K562 (cell line): ENCODE measurements around the gene PCK2. TPM values are rescaled to one million over a fixed set of nuclear protein-coding genes. Genes with fewer than 3 reads are reported as not detected.

Source experiments
- ATAC-seq: fragments of 200-7000 bp; cut with Tn5 transposase; 3 replicates; pipeline ENCODE4 v1.9.1; 2020; ENCODE audit warnings: moderate library complexity
- BruUV-seq: library from RNA; stranded (reverse); fragments of 400-500 nt; replicated peaks from 2 replicates; lab custom pipeline; 2021; lab: Mats Ljungman, UMichigan
- CTCF ChIA-PET: fragments of 300-600 bp; formaldehyde crosslinking; extraction: SDS; loops from one replicate; lab custom pipeline; 2021; ENCODE audit warnings: low intra/inter-chr PET ratio; lab: Yijun Ruan, JAX
- POLR2A ChIA-PET: fragments of 300-600, 350-650 bp; sonication (Branson Sonifier 250); formaldehyde crosslinking; extraction: SDS; loops from one replicate; lab custom pipeline; 2021; ENCODE audit warnings: antibody characterized with exemption, inconsistent platforms; lab: Yijun Ruan, JAX
- DNase-seq, 4 experiments: peaks; one replicate each; pipeline versions ENCODE4 v3.0.0 to v3.0.0-alpha.2; 2011 to 2018; ENCODE audit warnings: low spot score in 3 of 4, mixed read lengths in 3 of 4; ENCODE audit errors: extremely low read depth in 1 of 4
- FAIRE-seq: peaks from 2 replicates; lab custom pipeline; 2011; peaks lifted over from hg19 to GRCh38; lab: Jason Lieb, UNC
- H2AFZ ChIP-seq: 2 replicates; pipeline ENCODE4 v1.6.0; 2011; ENCODE audit warnings: low read depth, low read length, control low read depth, inconsistent platforms
- H3K27ac ChIP-seq: fragments of 200-600 bp; 3 replicates; pipeline ENCODE4 v1.8.0; 2011; ENCODE audit warnings: low read depth, mild to moderate bottlenecking, control low read depth, inconsistent platforms, low read length, moderate library complexity, mixed read lengths; ENCODE audit errors: extremely low read depth
- H3K27me3 ChIP-seq, 2 experiments: fragments of 300-600 bp in 1 of 2; 2 replicates in 1 of 2; 3 replicates in 1 of 2; pipeline versions ENCODE4 v1.6.0 to v1.8.0; 2011; ENCODE audit warnings: inconsistent platforms in 2 of 2, low read length in 2 of 2, mild to moderate bottlenecking in 1 of 2, mixed read lengths in 1 of 2, moderate library complexity in 1 of 2; ENCODE audit not compliant: control insufficient read depth in 2 of 2, insufficient read depth in 2 of 2
- H3K36me3 ChIP-seq: fragments of 300-600 bp; 3 replicates; pipeline ENCODE4 v1.8.0; 2011; ENCODE audit warnings: mild to moderate bottlenecking, low read length, inconsistent platforms; ENCODE audit not compliant: control insufficient read depth, insufficient read depth
- H3K4me1 ChIP-seq, 2 experiments: fragments of 200-600 bp in 1 of 2; replicated peaks in 1 of 2; 2 replicates in 1 of 2; 3 replicates in 1 of 2; pipeline versions ENCODE4 v1.5.1 to v1.8.0; 2011; ENCODE audit warnings: inconsistent platforms in 2 of 2, low read length in 2 of 2, mild to moderate bottlenecking in 1 of 2, mixed read lengths in 1 of 2, moderate library complexity in 1 of 2; ENCODE audit not compliant: control insufficient read depth in 2 of 2, insufficient read depth in 2 of 2
- H3K4me2 ChIP-seq: 2 replicates; pipeline ENCODE4 v1.6.1; 2011; ENCODE audit warnings: low read length, control low read depth, inconsistent platforms, mixed read lengths; ENCODE audit not compliant: insufficient read depth
- H3K4me3 ChIP-seq: fragments of 200-600 bp; sonication (generic), shearing (Covaris generic); 2 replicates; pipeline ENCODE4 v1.5.1; 2016; ENCODE audit warnings: control low read depth, inconsistent platforms
- H3K79me2 ChIP-seq: fragments of 200-600 bp; 3 replicates; pipeline ENCODE4 v1.8.0; 2011; ENCODE audit warnings: low read length, inconsistent platforms; ENCODE audit not compliant: control insufficient read depth, insufficient read depth
- H3K9ac ChIP-seq, 2 experiments: 2 replicates each; pipeline versions ENCODE4 v1.6.0 to v1.6.1; 2011; ENCODE audit warnings: low read depth in 2 of 2, low read length in 2 of 2, control low read depth in 1 of 2, inconsistent platforms in 1 of 2, mild to moderate bottlenecking in 1 of 2, mixed read lengths in 1 of 2; ENCODE audit not compliant: insufficient read depth in 1 of 2
- H3K9me1 ChIP-seq: one replicate; pipeline ENCODE4 v1.6.0; 2011; ENCODE audit warnings: inconsistent platforms, mild to moderate bottlenecking, low read length, moderate library complexity; ENCODE audit not compliant: control insufficient read depth, insufficient read depth
- H3K9me3 ChIP-seq: replicated peaks from 2 replicates; pipeline ENCODE4 v1.5.1; 2011; ENCODE audit warnings: low read depth, low read length, inconsistent platforms; ENCODE audit not compliant: control insufficient read depth, insufficient read depth
- H4K20me1 ChIP-seq: replicated peaks from 2 replicates; pipeline ENCODE4 v1.6.1; 2011; ENCODE audit warnings: low read length, inconsistent platforms, mixed read lengths; ENCODE audit not compliant: control insufficient read depth, insufficient read depth
- HDAC1 ChIP-seq, 2 experiments: fragments of 450-650 bp; IDR thresholded peaks; 2 replicates each; pipeline ENCODE4 v1.6.1; 2016 to 2017; ENCODE audit warnings: inconsistent platforms in 1 of 2, mild to moderate bottlenecking in 1 of 2, moderate library complexity in 1 of 2
- ID3 ChIP-seq, 2 experiments: fragments of 250-450 bp in 1 of 2; fragments of 450-650 bp in 1 of 2; sonication (Bioruptor Pico) in 1 of 2; IDR thresholded peaks; 2 replicates each; pipeline versions ENCODE4 v1.6.1 to v1.8.0; 2016 to 2021; ENCODE audit warnings: mild to moderate bottlenecking in 2 of 2, moderate library complexity in 2 of 2, missing compliant biosample characterization in 1 of 2, missing genetic modification characterization in 1 of 2
- MED1 ChIP-seq: sonication (generic); formaldehyde crosslinking; IDR thresholded peaks from 2 replicates; pipeline ENCODE4 v1.8.1; 2023; ENCODE audit warnings: missing genetic modification reagents, borderline replicate concordance
- PCBP2 ChIP-seq: fragments of 200-400 bp; formaldehyde crosslinking; IDR thresholded peaks from 2 replicates; pipeline ENCODE4 v1.6.1; 2018; ENCODE audit warnings: low read length, low read depth, mild to moderate bottlenecking, moderate library complexity; ENCODE audit not compliant: poor library complexity, severe bottlenecking
- RCOR1 ChIP-seq, 2 experiments: IDR thresholded peaks; 2 replicates each; pipeline ENCODE4 v1.6.1; 2012; ENCODE audit warnings: low read depth in 2 of 2, low read length in 2 of 2, borderline replicate concordance in 1 of 2, improper control_type of control experiment in 1 of 2
- SIX5 ChIP-seq, 2 experiments: IDR thresholded peaks; 2 replicates each; pipeline ENCODE4 v1.6.1; 2011; ENCODE audit warnings: low read length in 2 of 2, borderline replicate concordance in 1 of 2, low read depth in 1 of 2, mild to moderate bottlenecking in 1 of 2, moderate library complexity in 1 of 2; ENCODE audit not compliant: insufficient read depth in 1 of 2
- THAP7 ChIP-seq: fragments of 250-450 bp; sonication (Bioruptor Pico); IDR thresholded peaks from 2 replicates; pipeline ENCODE4 v1.5.0; 2021
- ZNF133 ChIP-seq: fragments of 250-450 bp; sonication (Bioruptor Pico); IDR thresholded peaks from 2 replicates; pipeline ENCODE4 v1.4.0; 2020; ENCODE audit warnings: mild to moderate bottlenecking
- WGBS: fragments of 100-300 bp; shearing (Covaris generic); methylation state at CpG from one replicate; pipeline ENCODE4 v1.1.6; 2016; ENCODE audit warnings: low coverage, mixed read lengths; ENCODE audit not compliant: insufficient coverage; ENCODE audit errors: missing lambda C conversion rate; 5-methylcytosine and 5-hydroxymethylcytosine counted together
- in situ Hi-C: fragments of 300-500 bp; cut with MboI; formaldehyde crosslinking; loops from 4 replicates; pipeline ENCODE4 v1.15.0; 2018; ENCODE audit warnings: inconsistent platforms, mixed read lengths
- intact Hi-C: fragments of 100-400 bp; cut with micrococcal nuclease; formaldehyde crosslinking; loops from 2 replicates; pipeline ENCODE4 v1.14.2; 2022
- polyA plus RNA-seq, 8 experiments: library from polyadenylated mRNA; depleted of rRNA in 4 of 8; stranded (reverse) in 5 of 8; unstranded in 3 of 8; fragments of >200 nt; fragmentation: Nextera tagmentation in 2 of 8; fragmentation: Illumina TruSeq in 1 of 8; extraction: Ambion mirVana in 2 of 8; extraction: Trizol in 1 of 8; gene quantifications; 2 replicates each; pipeline versions ENCODE4 v1.2.1 to v1.2.3, GENCODE V29; 2011 to 2014; ENCODE audit warnings: inconsistent platforms in 1 of 8, missing spikeins in 1 of 8
- total RNA-seq, 7 experiments: library from RNA; depleted of rRNA in 6 of 7; stranded (reverse); fragments of >200 nt in 6 of 7; fragmentation: Illumina TruSeq in 2 of 7; extraction: Trizol in 2 of 7; gene quantifications; 2 replicates each; pipeline versions ENCODE4 v1.2.1 to v1.2.3, GENCODE V29; 2011 to 2021; ENCODE audit warnings: low replicate concordance in 1 of 7

PCK2 gene
- total and polyA plus RNA-seq, 9 of the 15 experiments (the other 6 are each of a cell fraction or from before 2014, with no cell fraction given): 3.3 to 60.9 (median 30.4) TPM

GRCh38 chr14:24051789-24052655 is 42.1 kb upstream of the PCK2 start, which contains the start of gene CARMIL3:
Gene CARMIL3 (plus strand): TSS chr14:24052009. CDS start chr14:24052154, 145 bp downstream.
- Histone ChIP-seq H2AFZ (peak within 1 kb of the TSS; percentile 85), H4K20me1 (peaks cover 4% of the 10 kb centered on the region), H3K4me3 (peak within 1 kb of the TSS; percentile 43), H3K27me3 (peaks cover 0 to 25% of the 10 kb centered on the region in 2 experiments; a peak in 2 of 5 replicates), H3K9me1 (no peaks in the 10 kb centered on the region), H3K79me2 (no peaks in the 10 kb centered on the region), H3K4me1 (peaks cover 9 to 20% of the 10 kb centered on the region in 2 experiments; a peak in 3 of 5 replicates), H3K4me2 (peak within 1 kb of the TSS; percentile 73), H3K9ac (peak within 1 kb of the TSS; percentile 56 to 88; a peak in 3 of 4 replicates), H3K27ac (no peak within 1 kb of the TSS), H3K9me3 (no peaks in the 10 kb centered on the region), H3K36me3 (no peaks in the 10 kb centered on the region)
- DNase-seq (peak; percentile 70 to 89 (median 84)), FAIRE-seq (no peak), ATAC-seq (peak; percentile 96)
- intact Hi-C loops (no loop called here), in situ Hi-C loops (loop anchor here (10.0 kb wide), 1 partner anchor 383 kb away; no protein-coding TSS in a partner anchor)
- 1% methylated on average over 14 of the region's 92 CpGs for WGBS
- ChIA-PET CTCF (no interaction called here), POLR2A (interaction anchor here (0.6 to 1.1 kb wide), 3 partner anchors 63 to 237 kb away, joined by 3 read pairs; partner anchors contain the start of gene IRF9)
- BruUV-seq: no TSS peak
- TF ChIP-seq MED1 (CRISPR knock-in tag) (no peak), ID3 (CRISPR knock-in tag; IDR thresholded peaks at IDR 0.05) (no peak), ID3 (tag; IDR thresholded peaks at IDR 0.05) (no peak), RCOR1 (IDR thresholded peaks at IDR 0.05; ENCODE audit: borderline replicate concordance in 1 of 2, low read depth in 2 of 2, low read length in 2 of 2) (no peak), ZNF133 (CRISPR knock-in tag) (no peak), THAP7 (CRISPR knock-in tag) (no peak), PCBP2 (no peak), HDAC1 (IDR thresholded peaks at IDR 0.05) (no peak), SIX5 (IDR thresholded peaks at IDR 0.05; ENCODE audit: borderline replicate concordance in 1 of 2, insufficient read depth in 1 of 2, low read depth in 1 of 2, low read length in 2 of 2) (no peak)
